Osteocyte (in vitro differentiated cells): ENCODE results near the gene PLEK2. TPM values are rescaled to one million over a fixed set of nuclear protein-coding genes. Genes with fewer than 3 reads are reported as not detected.
"Not testable (repeated sequence)": the region's sequence is repeated elsewhere in the genome, so short reads cannot be mapped to it uniquely, and the experiment has no call there.

Source experiments
- DNase-seq: peaks from one replicate; pipeline ENCODE4 v3.0.0; 2021; ENCODE audit warnings: mixed read lengths; ENCODE audit not compliant: unreplicated experiment; ENCODE audit errors: extremely low spot score
- H3K27ac Mint-ChIP-seq: one replicate; pipeline ENCODE4 v1.8.0; 2021; ENCODE audit warnings: mild to moderate bottlenecking, mixed read lengths; ENCODE audit not compliant: unreplicated experiment
- H3K27me3 Mint-ChIP-seq: one replicate; pipeline ENCODE4 v1.8.0; 2021; ENCODE audit warnings: mixed read lengths; ENCODE audit not compliant: unreplicated experiment
- H3K36me3 Mint-ChIP-seq: one replicate; pipeline ENCODE4 v1.8.0; 2021; ENCODE audit warnings: mixed read lengths; ENCODE audit not compliant: unreplicated experiment
- H3K4me1 Mint-ChIP-seq: one replicate; pipeline ENCODE4 v1.8.0; 2021; ENCODE audit warnings: mixed read lengths; ENCODE audit not compliant: unreplicated experiment
- H3K4me3 Mint-ChIP-seq: one replicate; pipeline ENCODE4 v1.8.0; 2021; ENCODE audit warnings: mild to moderate bottlenecking, moderate library complexity, mixed read lengths; ENCODE audit not compliant: unreplicated experiment
- H3K9me3 Mint-ChIP-seq: one replicate; pipeline ENCODE4 v1.8.0; 2021; ENCODE audit warnings: mixed read lengths; ENCODE audit not compliant: unreplicated experiment
- CTCF ChIP-seq: fragments of 200-600 bp; sonication (generic); IDR thresholded peaks from 2 replicates; pipeline ENCODE4 v1.5.0; 2021; ENCODE audit warnings: antibody characterized with exemption, mild to moderate bottlenecking, moderate library complexity
- total RNA-seq: library from RNA; stranded (reverse); gene quantifications from 2 replicates; pipeline ENCODE4 v1.2.1, GENCODE V29; 2021

The PLEK2 gene
- total RNA-seq, 1 donor from 2014 or later: not detected

GRCh38 chr14:67453575-67454300 is 41.8 kb upstream of the PLEK2 start:
- Mint-ChIP-seq H3K27me3 (peaks cover 26% of the 10 kb centered on the region), H3K9me3 (peaks cover 7% of the 10 kb centered on the region), H3K36me3 (no peaks in the 10 kb centered on the region), H3K4me1 (no peaks in the 10 kb centered on the region), H3K4me3 (no peak overlapping the region), H3K27ac (no peak overlapping the region)
- no peak for TF ChIP-seq CTCF
- DNase-seq: no peak

- H3K4me1 Mint-ChIP-seq, DNase-seq, H3K9me3 Mint-ChIP-seq, H3K36me3 Mint-ChIP-seq, H3K4me3 Mint-ChIP-seq, H3K27ac Mint-ChIP-seq: not testable (repeated sequence)
- peaks cover 26% of the 10 kb centered on the region for H3K27me3 Mint-ChIP-seq
Measured at GRCh38 chr14:67451667-67452066, 39.7 kb upstream of the PLEK2 start.

- peaks cover 31% of the 10 kb centered on the region for H3K27me3 Mint-ChIP-seq
- no peaks in the 10 kb centered on the region for H3K4me1 Mint-ChIP-seq
- H3K27ac Mint-ChIP-seq: no peak overlapping the region
- TF ChIP-seq CTCF: no peak
- H3K4me3 Mint-ChIP-seq: no peak overlapping the region
- H3K9me3 Mint-ChIP-seq: peaks cover 7% of the 10 kb centered on the region
- no peak for DNase-seq
- H3K36me3 Mint-ChIP-seq: no peaks in the 10 kb centered on the region
Measured at GRCh38 chr14:67449096-67449495, 37.1 kb upstream of the PLEK2 start.

GRCh38 chr14:67447033-67447381 is 35.0 kb upstream of the PLEK2 start:
- no peak overlapping the region for H3K27ac Mint-ChIP-seq
- H3K4me1 Mint-ChIP-seq: no peaks in the 10 kb centered on the region
- H3K9me3 Mint-ChIP-seq: peaks cover 7% of the 10 kb centered on the region
- no peak for TF ChIP-seq CTCF
- no peak overlapping the region for H3K4me3 Mint-ChIP-seq
- H3K36me3 Mint-ChIP-seq: no peaks in the 10 kb centered on the region
- H3K27me3 Mint-ChIP-seq: peaks cover 42% of the 10 kb centered on the region
- DNase-seq: no peak

GRCh38 chr14:67446371-67447032 is 34.5 kb upstream of the PLEK2 start:
- H3K4me3 Mint-ChIP-seq: no peak overlapping the region
- no peaks in the 10 kb centered on the region for H3K4me1 Mint-ChIP-seq
- H3K27me3 Mint-ChIP-seq: peaks cover 42% of the 10 kb centered on the region
- H3K9me3 Mint-ChIP-seq: peaks cover 7% of the 10 kb centered on the region
- DNase-seq: no peak
- H3K36me3 Mint-ChIP-seq: no peaks in the 10 kb centered on the region
- no peak for TF ChIP-seq CTCF
- H3K27ac Mint-ChIP-seq: no peak overlapping the region
